ENCODE data around the gene STYK1.
"Not testable (repeated sequence)": the region's sequence is repeated elsewhere in the genome, so short reads cannot be mapped to it uniquely, and the experiment has no call there.

Gene STYK1

DNA sequence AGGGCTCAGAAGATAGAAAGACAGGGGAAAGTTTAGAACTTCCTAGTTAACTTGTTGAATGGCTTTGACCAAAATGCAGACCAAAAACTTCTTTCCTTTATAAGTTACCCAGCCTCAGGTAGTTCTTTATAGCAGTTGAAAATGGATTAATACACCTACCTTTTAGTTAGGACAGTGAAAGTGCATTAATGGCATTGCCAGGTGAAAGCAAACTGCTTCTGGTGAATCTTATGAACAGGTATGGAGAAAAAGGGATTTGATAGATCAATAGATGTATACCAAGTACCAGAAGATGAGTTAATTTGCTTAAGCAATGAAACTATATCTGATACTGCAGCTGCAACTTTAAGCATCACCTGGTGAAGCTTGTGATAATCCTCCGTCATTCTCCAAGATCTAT, 14.2 kb upstream of the STYK1 start:
- no peak for DNase-seq

- DNase-seq, result no peak
These were observed 1.5 kb downstream of the STYK1 start for GRCh38 chr12:10672231-10672868.

DNA sequence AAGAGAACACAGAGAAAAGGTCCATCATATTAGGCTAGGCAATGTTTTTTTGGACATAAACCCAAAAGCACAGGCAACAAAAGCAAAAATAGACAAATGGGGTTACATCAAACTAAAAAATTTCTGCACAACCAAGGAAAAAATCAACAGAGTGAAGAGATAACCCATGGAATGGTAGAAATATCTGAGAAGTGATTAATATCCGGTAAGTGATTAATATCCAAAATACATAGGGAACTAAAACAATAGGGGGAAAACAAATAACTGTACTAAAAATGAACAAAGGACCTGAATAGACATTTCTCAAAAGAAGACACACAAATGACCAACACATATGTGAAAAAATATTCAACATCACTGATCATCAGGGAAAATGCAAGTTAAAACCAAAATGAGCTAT, 4.3 kb downstream of the STYK1 start:
- no peak for DNase-seq

- DNase-seq, result no peak
These were observed 5.3 kb downstream of the STYK1 start for GRCh38 chr12:10668526-10668925.

- no peak for DNase-seq
These were observed 6.3 kb downstream of the STYK1 start for GRCh38 chr12:10667581-10667980.

- no peak for DNase-seq
These were observed 9.4 kb downstream of the STYK1 start for GRCh38 chr12:10664499-10664898.

DNA sequence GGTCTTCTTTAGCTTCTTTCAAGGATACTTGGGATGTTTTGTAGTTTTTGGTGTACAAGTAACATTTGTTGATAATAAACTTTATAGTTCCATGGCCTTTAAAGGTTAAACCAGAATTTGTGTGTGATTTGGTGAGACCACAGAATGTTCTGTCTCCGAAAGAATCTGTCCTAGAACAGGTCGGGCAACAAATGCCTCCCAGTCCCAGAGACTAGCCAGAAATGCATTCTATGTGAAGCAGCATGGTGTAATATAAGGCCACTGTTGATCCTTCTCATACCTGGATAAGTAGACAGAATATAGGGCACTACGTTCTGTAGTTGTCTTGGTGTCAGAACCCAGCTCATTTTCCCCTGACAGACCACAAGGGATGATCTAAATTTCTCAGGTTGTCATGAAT, 10.0 kb downstream of the STYK1 start:
- no peak for DNase-seq

GRCh38 chr12:10661338-10661737, 12.5 kb downstream of the STYK1 start:
- no peak for DNase-seq

- no peak for DNase-seq
These were observed 19.8 kb downstream of the STYK1 start for GRCh38 chr12:10654003-10654402.

GRCh38 chr12:10652192-10652591, 21.7 kb downstream of the STYK1 start:
- no peak for DNase-seq

DNA sequence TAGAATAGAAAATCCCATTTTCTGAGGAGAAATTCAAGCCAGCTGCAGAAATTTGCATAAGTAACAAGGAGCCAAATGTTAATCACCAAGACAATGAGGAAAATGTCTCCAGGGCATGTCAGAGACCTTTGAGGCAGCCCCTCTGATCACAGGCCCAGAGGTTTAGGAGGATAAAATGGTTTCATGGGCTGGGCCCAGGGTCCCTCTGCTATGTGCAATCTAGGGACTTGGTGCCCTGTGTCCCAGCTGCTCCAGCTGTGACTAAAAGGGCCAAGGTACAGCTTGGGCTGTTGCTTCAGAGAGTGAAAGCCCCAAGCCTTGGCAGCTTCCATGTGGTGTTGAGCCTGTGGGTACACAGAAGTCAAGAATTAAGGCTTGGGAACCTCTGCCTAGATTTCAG, 27.3 kb downstream of the STYK1 start:
- not testable (repeated sequence) for DNase-seq

- no peak for DNase-seq
These were observed 27.9 kb downstream of the STYK1 start for GRCh38 chr12:10645910-10646309.

DNA sequence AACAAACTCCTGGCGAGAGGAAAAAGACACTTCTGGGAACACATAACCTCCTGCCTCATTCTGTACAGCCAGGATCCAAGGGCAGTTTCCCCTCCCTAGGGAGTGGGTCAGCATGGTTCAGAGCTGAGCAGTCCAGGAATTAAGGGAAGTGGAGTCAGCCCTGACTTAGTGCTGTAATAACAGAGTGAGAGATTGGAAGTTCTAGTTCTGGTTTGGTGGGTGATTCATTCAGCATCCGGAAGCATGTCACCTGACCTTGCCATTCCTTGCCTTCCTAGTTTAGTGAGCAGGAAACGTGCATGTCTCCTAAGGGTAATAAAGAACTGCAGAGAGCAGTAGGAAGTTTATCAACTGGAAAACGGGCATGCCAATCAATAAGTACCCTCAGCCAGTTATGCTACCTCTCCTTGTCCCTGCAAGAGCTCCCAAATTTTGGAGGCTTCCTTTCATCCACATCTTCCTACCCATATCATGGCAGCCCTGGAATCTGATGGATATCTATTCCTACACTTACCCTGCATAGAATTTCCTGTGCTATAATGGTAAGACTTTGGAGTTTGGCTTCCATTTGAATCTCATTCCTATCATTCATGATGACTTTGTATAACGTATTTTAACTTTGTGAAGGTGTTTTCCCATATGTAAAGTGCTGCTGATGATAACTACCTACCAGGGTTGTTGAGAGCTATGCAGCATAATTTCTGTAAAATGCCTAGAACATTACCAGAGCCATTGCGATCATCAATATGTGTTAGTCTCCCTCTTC, 31.9 kb downstream of the STYK1 start:
- no peak for DNase-seq

DNA sequence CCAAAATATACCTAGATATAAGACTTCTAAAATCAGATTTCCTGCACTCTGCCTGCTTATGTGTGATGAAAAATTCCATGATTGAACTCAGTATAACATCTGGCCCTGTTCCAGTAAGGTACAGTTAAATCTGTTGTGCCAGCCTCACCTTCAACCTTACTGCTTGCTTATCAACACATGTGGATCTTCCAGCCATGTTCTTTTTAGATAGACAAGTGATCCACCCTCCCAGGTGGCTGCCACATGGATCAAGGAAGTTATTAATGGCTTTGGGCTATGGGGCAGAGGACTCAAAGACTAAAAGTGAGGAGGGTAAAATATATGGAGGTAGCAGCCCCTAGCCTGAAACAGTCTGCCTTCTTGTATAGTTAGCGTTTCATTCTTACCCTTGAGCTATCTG, 35.1 kb downstream of the STYK1 start:
- DNase-seq, result no peak

- no peak for DNase-seq
These were observed 37.2 kb downstream of the STYK1 start for GRCh38 chr12:10636611-10637010.

GRCh38 chr12:10636124-10636523, 37.7 kb downstream of the STYK1 start:
- DNase-seq, result no peak

GRCh38 chr12:10635306-10635705, 38.5 kb downstream of the STYK1 start:
- no peak for DNase-seq

GRCh38 chr12:10634427-10634826, 39.4 kb downstream of the STYK1 start:
- DNase-seq, result no peak

- DNase-seq, result no peak
These were observed 40.3 kb downstream of the STYK1 start for GRCh38 chr12:10633541-10633940.

GRCh38 chr12:10632226-10632625, 41.6 kb downstream of the STYK1 start:
- no peak for DNase-seq

DNA sequence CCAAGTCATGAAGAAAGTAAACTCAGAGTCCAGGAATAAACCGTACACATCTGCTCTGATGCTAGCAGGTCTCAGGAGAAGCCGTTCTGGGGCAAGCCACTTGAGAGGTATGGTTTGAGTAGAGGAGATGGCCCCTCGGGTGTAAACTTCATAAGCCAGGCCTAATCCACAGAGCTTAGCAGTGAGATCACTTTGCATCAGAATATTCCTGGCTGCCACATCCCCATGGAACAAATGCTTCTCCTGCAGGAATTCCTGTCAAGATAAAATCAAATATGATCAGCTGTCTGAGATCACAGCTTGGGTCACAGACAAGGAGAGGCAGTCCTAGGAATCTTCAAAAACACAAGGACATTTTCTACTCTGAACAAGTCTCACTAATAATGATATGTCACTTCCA, 49.2 kb downstream of the STYK1 start:
- no peak for DNase-seq

DNA sequence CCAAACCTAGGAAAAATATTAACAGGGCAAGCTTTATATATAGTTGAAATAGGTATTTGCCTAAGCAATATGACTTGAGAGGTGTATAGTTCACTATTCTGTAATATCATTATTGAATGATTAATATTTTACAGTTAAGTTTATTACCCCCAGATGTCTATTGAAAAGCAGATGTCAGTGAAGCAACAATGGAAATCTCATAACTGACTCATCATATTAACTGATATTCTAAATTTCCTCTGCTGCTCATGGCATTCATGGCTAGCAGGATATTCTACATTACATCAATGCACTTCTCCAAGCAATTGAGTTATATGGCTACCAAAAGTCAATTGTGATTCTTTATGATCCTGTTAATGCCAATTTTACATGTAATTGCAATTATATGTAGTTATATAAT, 50.7 kb downstream of the STYK1 start:
- no peak for DNase-seq

- DNase-seq, result no peak
These were observed 52.6 kb downstream of the STYK1 start for GRCh38 chr12:10621278-10621677.

DNA sequence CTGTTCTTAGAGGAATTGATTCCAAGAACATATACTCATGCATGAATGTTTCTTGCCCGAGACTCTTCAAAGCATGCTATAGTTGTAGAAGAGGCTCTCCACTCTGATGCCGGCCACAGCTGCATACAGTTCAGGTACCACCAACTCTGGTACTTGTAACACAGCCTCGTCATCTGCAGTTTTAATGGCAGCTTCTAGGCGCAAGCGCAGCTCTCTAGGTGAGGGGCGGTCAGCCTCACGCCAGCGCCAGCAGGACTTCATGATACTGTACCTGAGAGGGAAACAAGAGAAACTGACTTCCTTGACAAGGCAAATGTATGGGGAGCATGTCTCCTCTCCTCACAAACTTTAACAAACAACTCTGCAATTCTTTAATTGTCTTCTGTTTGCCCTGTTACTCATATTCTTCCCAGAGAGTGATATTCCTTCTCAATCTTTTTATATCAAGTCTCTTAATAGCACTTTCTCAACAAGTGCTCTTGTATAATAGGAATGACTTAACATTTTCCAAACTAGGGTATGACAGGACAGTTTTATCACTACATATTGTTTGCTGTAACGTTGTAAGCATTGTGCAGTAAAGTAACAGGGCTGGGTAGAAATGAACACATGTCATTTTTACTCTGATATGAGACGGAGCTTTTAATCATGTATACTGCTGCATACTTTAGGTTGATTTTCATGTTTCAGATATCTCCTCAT, 53.6 kb downstream of the STYK1 start:
- DNase-seq, result no peak
